PFSK-1 (cell line): ENCODE results near the gene ROBO1.

Source experiments
- FOXP2 ChIP-seq: optimal IDR thresholded peaks from 2 replicates; pipeline ENCODE3; 2011; ENCODE audit warnings: borderline replicate concordance, control low read depth, inconsistent platforms; ENCODE audit not compliant: insufficient read depth; ENCODE audit errors: extremely low read length, extremely low read depth
- POLR2AphosphoS5 ChIP-seq: IDR thresholded peaks from 2 replicates; pipeline ENCODE4 v1.6.1; 2012; ENCODE audit warnings: low read depth, mild to moderate bottlenecking, control low read depth, low read length, moderate library complexity
- REST ChIP-seq, 2 experiments: IDR thresholded peaks; 2 replicates each; pipeline versions ENCODE4 v1.6.1 to v1.8.0; 2011 to 2012; ENCODE audit warnings: low read depth in 2 of 2, low read length in 2 of 2, control low read depth in 1 of 2, inconsistent platforms in 1 of 2, mild to moderate bottlenecking in 1 of 2, moderate library complexity in 1 of 2; ENCODE audit not compliant: insufficient read depth in 1 of 2
- SIN3A ChIP-seq: IDR thresholded peaks from 2 replicates; pipeline ENCODE4 v1.6.1; 2012; ENCODE audit warnings: mild to moderate bottlenecking, low read length, moderate library complexity, borderline replicate concordance; ENCODE audit not compliant: insufficient read depth
- TAF1 ChIP-seq: IDR thresholded peaks from 2 replicates; pipeline ENCODE4 v1.6.1; 2012; ENCODE audit warnings: low read length, control low read depth, borderline replicate concordance; ENCODE audit not compliant: insufficient read depth

Gene ROBO1

GRCh38 chr3:79636372-79636771 lies 131.4 kb downstream of the ROBO1 start:
- TF ChIP-seq TAF1 (no peak), POLR2AphosphoS5 (no peak), FOXP2 (no peak), REST (IDR thresholded peaks at IDR 0.05; ENCODE audit: insufficient read depth in 1 of 2, low read depth in 2 of 2, low read length in 2 of 2) (no peak), SIN3A (no peak)

- no peak for TF ChIP-seq REST (IDR thresholded peaks at IDR 0.05; ENCODE audit: insufficient read depth in 1 of 2, low read depth in 2 of 2, low read length in 2 of 2)
- TF ChIP-seq SIN3A, result no peak
- TF ChIP-seq POLR2AphosphoS5, result no peak
- no peak for TF ChIP-seq TAF1
- TF ChIP-seq FOXP2, result no peak
Measured at GRCh38 chr3:79632842-79633241, 135.0 kb downstream of the ROBO1 start.

GRCh38 chr3:79618883-79619282 lies 148.9 kb downstream of the ROBO1 start:
- TF ChIP-seq REST (IDR thresholded peaks at IDR 0.05; ENCODE audit: insufficient read depth in 1 of 2, low read depth in 2 of 2, low read length in 2 of 2) (no peak), SIN3A (no peak), TAF1 (no peak), POLR2AphosphoS5 (no peak), FOXP2 (no peak)

GRCh38 chr3:79606414-79606813 lies 161.4 kb downstream of the ROBO1 start:
- TF ChIP-seq REST (IDR thresholded peaks at IDR 0.05; ENCODE audit: insufficient read depth in 1 of 2, low read depth in 2 of 2, low read length in 2 of 2) (no peak), TAF1 (no peak), FOXP2 (no peak), POLR2AphosphoS5 (no peak), SIN3A (no peak)

GRCh38 chr3:79604681-79605080 lies 163.1 kb downstream of the ROBO1 start:
- TF ChIP-seq REST (IDR thresholded peaks at IDR 0.05; ENCODE audit: insufficient read depth in 1 of 2, low read depth in 2 of 2, low read length in 2 of 2), result no peak
- no peak for TF ChIP-seq SIN3A
- TF ChIP-seq POLR2AphosphoS5, result no peak
